Adrenal gland (tissue), 5 donors: ENCODE measurements around the gene ASAP2.

Source experiments
- POLR2A ChIP-seq, 2 donors: fragments of 450-650 bp; IDR thresholded peaks; one replicate each; pipeline ENCODE4 v1.6.1; 2017; ENCODE audit warnings: antibody characterized with exemption in 2 of 2, mild to moderate bottlenecking in 2 of 2, moderate library complexity in 1 of 2
- TF ChIP-seq, protein P1 (sequence below), 6 experiments: fragments of 450-650 bp in 4 of 6; fragments of 200-600 bp in 2 of 6; sonication (generic) in 1 of 6; IDR thresholded peaks; 1 replicate in 5 of 6; 2 replicates in 1 of 6; pipeline versions ENCODE4 v1.5.1 to v1.8.0; 2016 to 2021; ENCODE audit warnings: antibody characterized with exemption in 6 of 6, mild to moderate bottlenecking in 2 of 6, moderate library complexity in 1 of 6
- donor health status: DM: no; HTN: no; CAD: no.

DNA sequence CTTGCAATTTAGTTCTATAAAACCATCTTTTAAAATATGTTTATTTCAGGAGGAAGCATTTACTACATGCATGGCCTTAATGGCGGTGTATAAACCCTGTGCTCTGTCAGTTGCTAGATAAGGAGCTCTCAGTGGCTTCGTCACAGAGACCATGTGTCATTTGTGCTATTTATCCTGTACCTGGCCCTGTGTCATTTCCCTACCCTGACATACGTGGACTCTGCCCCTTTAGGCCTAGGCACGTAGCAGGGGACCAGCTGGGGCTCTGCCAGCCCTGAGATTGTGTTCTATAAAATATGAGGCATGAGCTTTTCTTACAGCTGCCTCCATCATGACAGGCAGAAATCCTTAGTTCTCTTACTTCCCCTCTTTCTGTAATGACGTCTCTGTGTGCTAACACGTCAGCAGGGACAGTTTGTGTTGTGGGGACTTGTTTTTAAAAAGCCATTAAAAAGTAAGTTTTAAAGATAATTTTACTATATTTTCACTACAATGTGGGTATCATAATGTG is 128.8 kb downstream of the ASAP2 start:
- TF ChIP-seq, protein P1, sequence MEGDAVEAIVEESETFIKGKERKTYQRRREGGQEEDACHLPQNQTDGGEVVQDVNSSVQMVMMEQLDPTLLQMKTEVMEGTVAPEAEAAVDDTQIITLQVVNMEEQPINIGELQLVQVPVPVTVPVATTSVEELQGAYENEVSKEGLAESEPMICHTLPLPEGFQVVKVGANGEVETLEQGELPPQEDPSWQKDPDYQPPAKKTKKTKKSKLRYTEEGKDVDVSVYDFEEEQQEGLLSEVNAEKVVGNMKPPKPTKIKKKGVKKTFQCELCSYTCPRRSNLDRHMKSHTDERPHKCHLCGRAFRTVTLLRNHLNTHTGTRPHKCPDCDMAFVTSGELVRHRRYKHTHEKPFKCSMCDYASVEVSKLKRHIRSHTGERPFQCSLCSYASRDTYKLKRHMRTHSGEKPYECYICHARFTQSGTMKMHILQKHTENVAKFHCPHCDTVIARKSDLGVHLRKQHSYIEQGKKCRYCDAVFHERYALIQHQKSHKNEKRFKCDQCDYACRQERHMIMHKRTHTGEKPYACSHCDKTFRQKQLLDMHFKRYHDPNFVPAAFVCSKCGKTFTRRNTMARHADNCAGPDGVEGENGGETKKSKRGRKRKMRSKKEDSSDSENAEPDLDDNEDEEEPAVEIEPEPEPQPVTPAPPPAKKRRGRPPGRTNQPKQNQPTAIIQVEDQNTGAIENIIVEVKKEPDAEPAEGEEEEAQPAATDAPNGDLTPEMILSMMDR (IDR thresholded peaks at IDR 0.05), result no peak
- TF ChIP-seq POLR2A (IDR thresholded peaks at IDR 0.05), result no peak
